ENCODE data around the gene NVL. TPM values are rescaled to one million over a fixed set of nuclear protein-coding genes. Genes with fewer than 3 reads are reported as not detected.

The NVL gene
- total and polyA plus RNA-seq, 8 donors, result 22.4 to 46.5 (median 39.0) TPM

DNA sequence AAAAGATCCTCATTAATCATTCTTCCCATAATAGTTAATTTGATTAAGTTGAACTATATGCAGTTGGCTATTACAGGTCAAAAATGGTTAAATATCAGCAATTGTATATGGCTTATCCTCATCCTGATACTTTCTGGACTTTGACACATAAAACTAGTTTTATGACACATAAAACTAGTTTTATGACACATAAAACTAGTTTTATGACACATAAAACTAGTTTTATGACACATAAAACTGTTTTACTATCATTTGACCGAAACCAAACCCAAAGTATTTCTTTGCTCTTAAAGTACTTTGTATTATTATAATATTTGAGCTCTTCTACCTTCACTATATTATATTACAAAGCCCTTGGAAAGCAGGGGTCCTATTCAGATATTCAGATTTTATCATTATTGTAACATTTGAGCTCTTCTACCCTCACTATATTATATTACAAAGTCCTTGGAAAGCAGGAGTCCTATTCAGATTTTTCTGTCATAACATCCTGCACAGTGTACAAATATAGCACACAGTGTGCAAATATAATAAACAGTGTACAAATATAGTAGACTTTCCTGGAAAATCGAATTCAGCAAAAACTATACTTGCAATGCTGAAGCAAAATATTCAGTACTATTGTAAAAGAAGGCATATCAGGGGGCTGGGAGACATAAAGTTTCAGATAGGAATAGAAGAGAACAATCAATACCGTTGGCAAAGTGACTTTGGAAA is 53.0 kb downstream of the NVL start:
- DNase-seq (no peak), ATAC-seq (no peak)
- Histone ChIP-seq H3K36me3 (peaks cover 0 to 61% of the 10 kb centered on the region in 2 donors), H3K27me3 (no peaks in the 10 kb centered on the region), H3K4me3 (no peak overlapping the region), H3K27ac (no peak overlapping the region), H3K9me3 (no peaks in the 10 kb centered on the region), H3K4me1 (no peaks in the 10 kb centered on the region)
- TF ChIP-seq, protein P1, sequence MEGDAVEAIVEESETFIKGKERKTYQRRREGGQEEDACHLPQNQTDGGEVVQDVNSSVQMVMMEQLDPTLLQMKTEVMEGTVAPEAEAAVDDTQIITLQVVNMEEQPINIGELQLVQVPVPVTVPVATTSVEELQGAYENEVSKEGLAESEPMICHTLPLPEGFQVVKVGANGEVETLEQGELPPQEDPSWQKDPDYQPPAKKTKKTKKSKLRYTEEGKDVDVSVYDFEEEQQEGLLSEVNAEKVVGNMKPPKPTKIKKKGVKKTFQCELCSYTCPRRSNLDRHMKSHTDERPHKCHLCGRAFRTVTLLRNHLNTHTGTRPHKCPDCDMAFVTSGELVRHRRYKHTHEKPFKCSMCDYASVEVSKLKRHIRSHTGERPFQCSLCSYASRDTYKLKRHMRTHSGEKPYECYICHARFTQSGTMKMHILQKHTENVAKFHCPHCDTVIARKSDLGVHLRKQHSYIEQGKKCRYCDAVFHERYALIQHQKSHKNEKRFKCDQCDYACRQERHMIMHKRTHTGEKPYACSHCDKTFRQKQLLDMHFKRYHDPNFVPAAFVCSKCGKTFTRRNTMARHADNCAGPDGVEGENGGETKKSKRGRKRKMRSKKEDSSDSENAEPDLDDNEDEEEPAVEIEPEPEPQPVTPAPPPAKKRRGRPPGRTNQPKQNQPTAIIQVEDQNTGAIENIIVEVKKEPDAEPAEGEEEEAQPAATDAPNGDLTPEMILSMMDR (IDR thresholded peaks at IDR 0.05), result no peak
- intact Hi-C loops (cut with DNase I), result no loop called here

DNA sequence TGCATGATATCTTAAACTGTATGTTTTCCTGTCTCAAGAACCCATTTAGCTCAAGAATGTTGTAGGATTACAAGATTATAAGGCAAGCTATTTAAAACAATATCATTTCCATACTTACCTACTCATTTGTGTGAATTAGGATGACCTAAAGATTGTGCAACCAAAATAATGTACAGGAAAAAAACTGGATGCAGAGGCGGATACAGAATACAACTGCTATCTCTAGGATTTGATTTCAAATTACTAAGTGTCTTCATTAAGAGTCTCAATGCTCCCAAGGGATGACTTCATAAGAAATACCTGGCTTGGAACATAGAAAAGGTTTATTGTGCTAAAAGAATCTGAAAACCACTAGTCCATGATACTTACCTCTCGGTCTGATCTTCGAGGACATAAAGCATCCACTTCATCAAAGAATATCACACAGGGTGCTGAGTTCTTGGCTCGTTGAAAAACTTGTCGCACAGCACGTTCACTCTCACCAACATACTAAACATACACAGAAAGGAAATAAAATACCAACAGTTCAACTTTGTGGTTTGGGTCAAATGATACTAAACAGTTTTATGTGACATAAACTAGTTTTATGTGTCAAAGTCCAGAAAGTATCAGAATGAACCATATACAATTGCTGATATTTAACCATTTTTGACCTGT is 54.9 kb downstream of the NVL start:
- H3K27me3 ChIP-seq, result no peaks in the 10 kb centered on the region
- TF ChIP-seq, protein P1 (IDR thresholded peaks at IDR 0.05), result no peak
- DNase-seq, result no peak
- no peaks in the 10 kb centered on the region for H3K4me1 ChIP-seq
- ATAC-seq, result no peak
- no peak overlapping the region for H3K4me3 ChIP-seq
- H3K9me3 ChIP-seq, result no peaks in the 10 kb centered on the region
- intact Hi-C loops (cut with DNase I), result no loop called here
- H3K36me3 ChIP-seq, result peaks cover 0 to 56% of the 10 kb centered on the region in 2 donors
- no peak overlapping the region for H3K27ac ChIP-seq

DNA sequence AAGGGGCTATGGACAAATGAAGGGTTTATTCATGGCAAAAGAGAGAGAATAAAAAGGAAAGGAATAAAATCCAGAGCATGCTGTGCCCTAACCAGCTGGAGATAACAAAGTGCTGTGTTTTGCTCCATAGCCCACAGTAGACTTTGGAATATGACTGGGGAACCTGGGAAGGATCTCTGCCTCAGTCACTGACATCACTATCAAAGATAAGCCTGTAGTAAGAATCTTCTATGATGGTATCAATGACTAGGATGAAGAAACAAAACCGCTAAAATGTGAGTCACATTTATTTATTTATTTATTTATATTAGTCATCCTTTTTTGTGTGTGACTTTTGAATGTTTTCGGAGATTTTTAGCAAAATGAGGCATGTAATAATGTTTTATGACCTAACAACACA is 56.3 kb downstream of the NVL start:
- no peaks in the 10 kb centered on the region for H3K9me3 ChIP-seq
- TF ChIP-seq, protein P1 (IDR thresholded peaks at IDR 0.05), result no peak
- peaks cover 0 to 58% of the 10 kb centered on the region in 2 donors for H3K36me3 ChIP-seq
- DNase-seq (no peak), ATAC-seq (no peak)
- no peak overlapping the region for H3K27ac ChIP-seq
- H3K4me3 ChIP-seq, result no peak overlapping the region
- H3K4me1 ChIP-seq, result no peaks in the 10 kb centered on the region
- no peaks in the 10 kb centered on the region for H3K27me3 ChIP-seq
- intact Hi-C loops (cut with DNase I), result no loop called here

DNA sequence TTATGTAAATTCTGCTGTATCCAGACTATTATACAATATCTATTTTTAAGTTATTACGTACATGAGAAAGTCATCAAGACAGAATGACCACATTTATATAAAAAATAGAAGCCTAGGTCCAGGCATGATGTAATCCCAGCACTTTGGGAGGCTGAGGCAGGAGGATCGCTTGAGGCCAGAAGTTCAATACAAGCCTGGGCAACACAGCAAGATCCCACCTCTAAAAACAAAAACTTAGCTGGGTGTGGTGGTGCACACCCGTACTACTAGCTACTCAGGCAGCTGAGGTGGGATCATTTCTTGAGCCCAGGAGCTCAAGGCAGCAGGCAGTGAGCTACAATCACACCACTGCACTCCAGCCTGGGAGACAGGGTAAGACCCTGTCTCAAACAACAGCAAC is 58.9 kb downstream of the NVL start:
- intact Hi-C loops (cut with DNase I), result no loop called here

DNA sequence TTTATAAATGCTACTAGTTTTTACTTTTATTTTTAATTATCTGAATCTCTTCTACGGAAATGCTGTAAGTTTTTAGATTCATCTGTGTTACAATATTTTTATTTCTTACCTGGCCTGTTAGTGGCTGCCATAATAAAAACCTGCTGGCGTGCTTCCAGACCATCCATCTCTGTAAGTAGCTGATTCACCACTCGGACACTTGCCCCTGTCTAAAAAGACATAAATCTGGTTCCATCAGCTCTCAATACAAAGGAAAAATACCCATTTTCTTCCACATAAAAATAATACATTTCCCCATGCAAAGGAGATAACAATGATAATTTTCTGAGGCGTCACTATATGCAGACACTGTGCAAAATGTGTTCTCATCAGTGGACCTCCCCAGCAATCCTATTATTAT is 62.0 kb downstream of the NVL start:
- intact Hi-C loops (cut with DNase I), result no loop called here

More for the DNA sequence above, 58.9 kb downstream of the NVL start:
- Histone ChIP-seq H3K36me3 (peaks cover 0 to 72% of the 10 kb centered on the region in 2 donors), H3K4me3 (no peak overlapping the region), H3K27me3 (no peaks in the 10 kb centered on the region), H3K9me3 (no peaks in the 10 kb centered on the region), H3K27ac (no peak overlapping the region), H3K4me1 (no peaks in the 10 kb centered on the region)
- TF ChIP-seq, protein P1 (IDR thresholded peaks at IDR 0.05), result no peak
- ATAC-seq, result no peak
- DNase-seq, result no peak

More for the DNA sequence above, 62.0 kb downstream of the NVL start:
- H3K27ac ChIP-seq, result no peak overlapping the region
- no peaks in the 10 kb centered on the region for H3K9me3 ChIP-seq
- DNase-seq (no peak), ATAC-seq (no peak)
- no peak overlapping the region for H3K4me3 ChIP-seq
- TF ChIP-seq, protein P1 (IDR thresholded peaks at IDR 0.05), result no peak
- no peaks in the 10 kb centered on the region for H3K4me1 ChIP-seq
- H3K27me3 ChIP-seq, result no peaks in the 10 kb centered on the region
- H3K36me3 ChIP-seq, result peaks cover 0 to 70% of the 10 kb centered on the region in 2 donors

Data from left lung (tissue), 10 donors.